HG02678 (cell line): ENCODE measurements around the gene TUBB1.

Source experiments
- ATAC-seq: cut with Tn5 transposase; IDR thresholded peaks from one replicate; pipeline ENCODE4 v1.9.1; 2021; ENCODE audit warnings: mild to moderate bottlenecking, moderate library complexity; ENCODE audit not compliant: unreplicated experiment

TUBB1 gene

GRCh38 chr20:59042151-59042795 lies 23.0 kb downstream of the TUBB1 start, which contains the start of gene PRELID3B:
Gene PRELID3B (minus strand): TSS chr20:59042786. CDS start chr20:59042730, 56 bp downstream.
- peak; percentile 30 for ATAC-seq

DNA sequence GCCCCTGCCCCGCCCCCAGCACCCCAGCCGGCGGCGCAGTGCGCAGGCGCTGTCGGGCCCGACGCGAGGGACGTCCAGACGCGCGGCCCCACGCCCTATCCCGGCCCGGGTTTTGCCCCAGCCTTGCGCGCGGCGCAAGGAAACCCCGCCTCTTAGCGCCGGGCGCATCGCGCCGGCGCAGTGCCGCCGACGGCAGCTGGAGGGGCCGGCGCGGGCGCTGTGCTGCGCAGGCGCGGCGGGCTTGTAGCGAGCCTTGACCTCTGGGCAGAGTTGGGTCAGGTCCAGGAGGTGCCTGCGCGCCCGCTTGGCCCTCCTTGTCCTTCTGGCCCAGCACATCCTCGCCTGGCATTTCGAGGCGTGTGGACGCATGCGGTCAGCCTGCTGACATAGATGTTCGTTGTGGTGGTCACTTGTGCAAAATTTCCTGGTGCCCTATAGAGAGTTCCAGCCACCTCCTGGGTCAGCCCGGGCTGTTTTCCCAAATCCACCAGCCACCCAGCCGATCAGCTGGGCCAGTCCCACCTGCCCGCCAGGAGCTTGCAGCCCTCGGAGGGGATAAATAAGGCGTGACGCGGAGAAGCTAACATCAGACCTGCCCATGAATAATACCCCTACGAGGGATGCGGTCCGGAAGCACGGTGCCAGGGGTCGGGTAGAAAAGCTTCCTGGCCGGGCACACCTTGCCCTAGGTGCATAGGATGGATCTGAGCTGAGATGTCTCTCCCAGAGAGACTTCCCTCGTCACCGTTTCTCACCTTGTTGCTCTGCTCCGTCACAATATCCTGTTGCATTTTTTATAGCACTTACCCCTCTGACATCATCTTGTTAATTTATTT lies 23.8 kb downstream of the TUBB1 start:
- ATAC-seq, result peak; percentile 92

DNA sequence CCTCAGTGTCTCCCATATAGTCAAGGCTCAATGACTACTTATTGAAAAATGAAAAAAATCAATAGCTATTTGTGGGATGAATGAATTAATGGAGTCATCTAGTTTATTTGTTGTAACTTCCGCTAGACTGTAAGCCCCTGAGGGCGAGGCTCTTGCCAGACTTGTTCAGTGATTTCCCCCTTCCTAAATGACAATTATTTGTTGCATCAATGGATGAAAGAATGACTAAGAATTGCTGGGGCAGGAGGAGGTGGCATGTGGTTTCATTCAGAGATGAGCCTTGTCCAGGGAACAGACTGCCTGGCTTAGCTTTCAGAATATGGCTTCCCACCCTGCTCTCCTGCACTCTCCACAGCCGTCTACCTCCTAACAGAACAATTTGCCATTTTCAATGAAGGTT lies 24.5 kb downstream of the TUBB1 start:
- no peak for ATAC-seq

DNA sequence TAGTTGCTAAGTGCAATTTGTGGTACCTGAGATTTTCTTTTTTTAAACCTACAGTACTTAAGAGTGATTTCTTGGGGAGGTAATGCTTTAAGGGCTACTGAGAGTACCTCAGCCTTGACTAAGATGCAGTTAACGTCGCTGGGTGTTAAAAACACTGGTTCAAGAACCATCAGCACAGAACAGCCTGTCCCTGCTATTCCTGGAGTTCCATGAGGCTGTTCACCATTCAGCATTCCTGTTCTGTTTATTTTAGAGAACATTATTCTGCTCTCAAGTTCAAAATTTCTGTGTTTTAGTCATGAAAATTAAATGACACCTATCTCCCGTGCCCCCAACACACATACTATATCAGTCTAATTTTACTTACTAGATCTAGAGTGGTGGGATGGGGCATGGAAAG lies 25.1 kb downstream of the TUBB1 start:
- no peak for ATAC-seq

- ATAC-seq, result no peak
These were observed 25.6 kb downstream of the TUBB1 start for GRCh38 chr20:59044796-59045195.

- no peak for ATAC-seq
These were observed 27.6 kb downstream of the TUBB1 start for GRCh38 chr20:59046862-59047261.

- ATAC-seq, result no peak
These were observed 28.9 kb downstream of the TUBB1 start for GRCh38 chr20:59047938-59048680.

DNA sequence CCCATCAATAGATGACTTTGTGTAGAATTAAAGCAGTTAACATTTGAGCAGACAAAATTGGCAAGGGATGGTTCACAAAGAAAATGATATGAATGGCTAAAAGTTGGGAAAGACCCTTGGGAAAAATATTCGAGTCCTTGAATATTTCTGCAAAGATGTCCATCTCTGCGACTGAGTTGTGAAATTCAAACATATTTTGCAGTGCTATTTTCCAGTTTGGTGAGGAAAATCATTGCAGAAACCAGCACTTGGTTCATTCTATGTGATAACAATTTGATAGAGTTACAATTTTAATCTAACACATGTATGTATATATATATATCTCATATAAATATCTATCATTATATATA lies 29.4 kb downstream of the TUBB1 start:
- ATAC-seq, result no peak

DNA sequence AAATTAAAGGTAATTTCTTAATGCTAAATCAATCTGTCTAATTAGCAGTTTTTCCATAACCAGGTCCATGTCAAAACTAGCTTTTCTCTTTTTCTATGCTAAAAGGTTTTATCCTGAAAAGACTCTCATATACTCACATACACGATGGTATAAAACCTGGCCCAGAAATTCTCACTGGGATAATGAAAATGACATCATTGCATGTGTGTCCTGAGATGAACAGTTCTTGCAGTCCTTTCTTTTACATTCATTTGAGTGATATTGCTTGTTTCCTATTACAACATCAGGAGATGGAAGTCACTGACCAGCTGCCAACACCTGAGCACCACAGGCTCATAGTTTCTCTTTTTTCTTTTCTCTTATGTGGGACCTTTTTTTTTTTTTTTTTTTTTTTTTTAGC lies 31.2 kb downstream of the TUBB1 start:
- no peak for ATAC-seq

DNA sequence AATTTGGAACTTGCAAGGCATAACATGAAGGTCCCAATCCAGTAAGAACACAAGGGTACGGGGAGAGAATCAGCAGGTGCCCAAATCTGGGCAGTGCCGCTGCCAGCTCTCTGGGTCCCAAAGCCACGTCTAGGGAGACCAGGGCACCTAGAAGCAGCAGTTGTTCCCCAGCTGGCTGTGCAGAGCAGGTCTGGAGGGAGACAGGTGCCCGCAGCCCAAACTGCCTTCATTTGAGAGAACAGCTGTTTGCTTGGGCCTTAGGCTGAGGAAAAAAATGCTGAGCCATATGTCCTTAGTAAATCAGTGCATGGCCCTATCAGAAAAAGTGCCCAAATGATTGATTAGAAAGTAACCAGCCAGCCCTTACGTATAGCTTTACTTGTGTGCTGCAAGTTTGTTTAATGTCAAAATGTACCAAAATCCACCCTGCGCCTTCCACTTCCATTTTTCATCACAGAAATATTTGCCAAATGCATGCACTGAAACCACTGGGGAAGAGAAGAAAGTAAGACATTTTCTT lies 32.5 kb downstream of the TUBB1 start:
- no peak for ATAC-seq

DNA sequence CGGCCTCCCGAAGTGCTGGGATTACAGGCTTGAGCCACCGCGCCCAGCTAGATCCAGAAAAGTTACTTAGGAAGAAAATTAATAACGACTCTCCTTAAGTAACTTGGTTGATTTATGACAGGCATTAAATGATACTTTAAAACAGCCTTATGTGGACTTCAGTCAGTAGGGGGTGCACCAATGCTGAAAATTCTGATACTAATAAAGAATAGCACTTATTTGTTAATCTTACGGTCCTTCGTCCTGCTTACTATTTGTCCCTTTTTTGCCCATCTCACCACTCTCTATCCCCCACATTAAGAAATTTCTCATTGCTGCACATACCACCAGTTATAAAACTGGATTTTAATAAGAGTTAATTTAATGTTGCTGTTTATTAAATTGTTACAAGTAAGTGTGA lies 36.1 kb downstream of the TUBB1 start:
- no peak for ATAC-seq

GRCh38 chr20:59062081-59062480 lies 42.9 kb downstream of the TUBB1 start:
- ATAC-seq, result no peak

DNA sequence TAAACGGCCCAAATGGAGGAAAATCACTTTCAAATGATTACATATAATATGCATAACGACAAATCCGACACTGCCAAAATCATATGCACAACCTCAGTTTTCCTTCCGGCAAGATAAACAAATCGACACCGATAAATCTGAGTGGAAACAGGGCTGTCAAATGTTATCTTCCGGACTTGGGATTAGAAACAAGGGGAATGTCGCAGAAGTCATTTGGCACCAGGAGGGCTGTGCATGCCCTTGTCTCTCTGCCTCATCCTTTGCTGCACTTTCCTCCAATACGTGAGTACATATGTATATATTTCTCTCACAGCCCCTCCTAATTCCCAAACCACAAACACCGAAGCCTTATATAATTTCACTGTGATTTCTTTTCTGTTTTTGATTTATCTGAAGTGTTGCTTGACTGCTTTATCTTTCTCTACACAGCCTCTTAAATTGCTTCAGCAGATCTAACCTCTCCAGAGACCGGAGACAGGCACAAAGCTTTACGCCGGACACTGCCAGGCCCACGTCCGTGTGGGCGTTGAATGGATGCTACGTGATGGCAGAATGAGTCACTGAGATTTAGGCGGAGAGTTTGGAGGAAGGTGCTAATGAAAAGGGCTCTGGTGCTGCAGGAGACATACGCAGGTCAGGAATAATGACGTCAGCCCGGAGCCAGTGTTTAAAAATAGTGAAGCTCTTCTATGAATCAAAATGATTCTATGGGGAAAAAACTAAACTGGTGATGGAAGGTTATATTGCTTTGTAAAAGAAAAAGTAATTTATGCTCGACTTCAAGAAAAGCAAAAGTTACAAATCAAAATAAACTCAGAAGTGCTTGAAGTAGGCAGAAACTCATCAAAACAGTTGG lies 44.4 kb downstream of the TUBB1 start:
- ATAC-seq, result no peak

DNA sequence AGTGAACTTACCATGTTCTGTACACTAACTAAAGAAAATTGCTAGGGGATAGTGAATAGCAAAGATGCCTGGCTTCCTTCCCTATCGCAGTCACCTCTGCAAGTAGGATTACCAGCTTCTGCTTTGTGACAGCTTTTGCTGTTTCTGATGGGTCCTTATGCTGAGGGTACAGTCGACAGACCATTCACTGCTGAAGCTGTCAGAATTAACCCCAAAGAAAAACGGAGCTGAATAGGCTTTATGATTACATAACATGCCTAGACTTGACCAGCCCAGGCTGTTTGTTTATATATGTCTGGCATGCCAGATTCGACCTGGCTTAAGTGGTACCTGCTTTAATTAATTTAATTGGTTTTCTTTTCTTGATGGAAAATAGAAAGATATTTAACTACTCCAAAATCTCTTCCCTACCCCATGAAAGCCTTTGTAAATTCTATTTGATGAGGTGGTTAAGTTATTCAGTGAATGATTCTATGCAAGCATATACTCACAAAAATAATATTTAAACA lies 45.0 kb downstream of the TUBB1 start:
- no peak for ATAC-seq

DNA sequence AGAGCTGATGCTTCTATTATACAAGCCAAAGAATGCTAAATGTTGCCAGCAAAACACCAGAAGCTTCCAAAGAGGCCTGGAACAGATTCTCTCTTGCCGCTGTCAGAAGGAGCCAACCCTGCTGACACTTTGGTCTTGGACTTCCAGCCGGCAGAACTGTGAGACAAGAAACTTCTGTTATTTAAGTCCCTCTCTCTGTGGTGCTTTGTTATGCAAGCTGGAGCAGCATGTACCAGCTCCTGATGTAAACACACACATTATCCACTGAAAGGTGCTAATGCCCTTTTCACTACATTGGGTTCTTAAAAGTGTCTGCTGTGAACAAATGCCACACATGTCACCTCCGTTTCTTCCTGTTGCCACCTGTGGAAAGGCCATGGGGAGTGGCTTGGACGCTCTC lies 49.3 kb downstream of the TUBB1 start:
- no peak for ATAC-seq

DNA sequence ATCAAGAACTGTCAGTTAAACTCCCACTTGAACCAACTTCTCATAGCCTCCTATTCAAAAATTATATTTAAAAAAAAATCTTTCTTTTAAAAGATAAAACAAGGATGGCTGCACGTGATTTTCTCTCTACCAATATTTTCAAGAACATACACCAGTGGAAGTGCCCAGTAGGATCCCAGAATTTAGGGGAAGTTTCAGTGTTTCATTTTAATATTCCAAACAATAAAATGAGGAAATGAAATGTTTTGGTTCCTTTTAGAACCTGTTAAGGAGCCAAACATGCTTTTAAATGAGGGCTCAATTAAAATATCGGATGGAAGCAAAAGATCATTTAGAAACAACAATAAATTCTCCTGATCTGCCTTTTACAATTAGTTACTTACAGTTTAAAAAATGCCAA lies 49.8 kb downstream of the TUBB1 start:
- no peak for ATAC-seq

DNA sequence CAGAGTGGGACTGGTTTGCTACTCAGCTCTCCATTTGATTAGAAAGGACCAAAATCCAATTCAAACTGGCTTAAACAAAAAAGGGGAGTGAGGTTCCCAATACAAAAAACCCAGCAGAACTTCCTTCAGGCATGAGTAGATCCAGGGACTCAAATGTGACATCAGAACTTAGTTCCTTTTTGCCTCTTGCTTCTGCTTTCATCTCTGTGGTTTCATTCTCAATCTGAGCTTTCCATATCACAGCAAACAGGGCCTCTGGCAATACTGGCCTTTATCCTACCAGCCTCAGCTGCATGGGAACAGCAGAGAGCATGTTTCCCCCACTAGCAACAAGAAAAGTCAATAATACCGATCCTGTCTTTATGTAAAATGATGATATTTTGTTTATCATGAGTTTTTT lies 52.0 kb downstream of the TUBB1 start:
- ATAC-seq, result no peak

- ATAC-seq, result no peak
These were observed 54.4 kb downstream of the TUBB1 start for GRCh38 chr20:59073582-59073981.

DNA sequence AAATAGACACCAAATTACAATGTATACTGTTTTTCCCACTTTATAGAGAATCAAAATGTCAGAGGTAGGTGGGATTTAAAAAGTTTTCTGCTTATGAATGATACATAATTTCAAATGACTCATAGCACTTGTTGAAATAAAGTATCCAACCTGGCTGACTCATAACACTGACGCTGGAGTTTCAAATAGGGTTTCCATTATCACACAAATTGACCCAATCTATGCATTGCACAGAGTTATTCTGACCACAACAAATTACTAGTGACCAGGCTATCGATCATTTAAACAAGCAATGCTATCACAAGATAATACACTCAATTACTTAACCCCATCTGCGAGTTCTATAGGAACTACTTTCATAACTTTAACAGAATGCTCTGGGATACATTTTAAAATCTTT lies 55.2 kb downstream of the TUBB1 start:
- no peak for ATAC-seq

GRCh38 chr20:59075934-59076508 lies 56.8 kb downstream of the TUBB1 start:
- no peak for ATAC-seq
